ENCODE measurements around the gene PSIP1. TPM values are rescaled to one million over a fixed set of nuclear protein-coding genes. Genes with fewer than 3 reads are reported as not detected.

PSIP1 gene
- total and polyA plus RNA-seq, 4 donors = 14.8 to 75.1 (median 29.8) TPM

GRCh38 chr9:15468145-15468544 is 42.6 kb downstream of the PSIP1 start:
- TF ChIP-seq, protein P1, sequence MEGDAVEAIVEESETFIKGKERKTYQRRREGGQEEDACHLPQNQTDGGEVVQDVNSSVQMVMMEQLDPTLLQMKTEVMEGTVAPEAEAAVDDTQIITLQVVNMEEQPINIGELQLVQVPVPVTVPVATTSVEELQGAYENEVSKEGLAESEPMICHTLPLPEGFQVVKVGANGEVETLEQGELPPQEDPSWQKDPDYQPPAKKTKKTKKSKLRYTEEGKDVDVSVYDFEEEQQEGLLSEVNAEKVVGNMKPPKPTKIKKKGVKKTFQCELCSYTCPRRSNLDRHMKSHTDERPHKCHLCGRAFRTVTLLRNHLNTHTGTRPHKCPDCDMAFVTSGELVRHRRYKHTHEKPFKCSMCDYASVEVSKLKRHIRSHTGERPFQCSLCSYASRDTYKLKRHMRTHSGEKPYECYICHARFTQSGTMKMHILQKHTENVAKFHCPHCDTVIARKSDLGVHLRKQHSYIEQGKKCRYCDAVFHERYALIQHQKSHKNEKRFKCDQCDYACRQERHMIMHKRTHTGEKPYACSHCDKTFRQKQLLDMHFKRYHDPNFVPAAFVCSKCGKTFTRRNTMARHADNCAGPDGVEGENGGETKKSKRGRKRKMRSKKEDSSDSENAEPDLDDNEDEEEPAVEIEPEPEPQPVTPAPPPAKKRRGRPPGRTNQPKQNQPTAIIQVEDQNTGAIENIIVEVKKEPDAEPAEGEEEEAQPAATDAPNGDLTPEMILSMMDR (IDR thresholded peaks at IDR 0.05; ENCODE audit: control extremely low read depth, extremely low read depth) = no peak
- WGBS, 2 donors = 79 to 82% methylated on average over 3 of the region's 3 CpGs
- DNase-seq (no peak), ATAC-seq (ENCODE audit: insufficient read depth, low FRiP score) (no peak)
- no peaks in the 10 kb centered on the region for H3K9me3 ChIP-seq (ENCODE audit: control insufficient read depth in 4 of 4, insufficient read depth in 3 of 4, low read length in 3 of 4)
- no peaks in the 10 kb centered on the region for H3K4me1 ChIP-seq (ENCODE audit: control insufficient read depth in 5 of 5, insufficient read depth in 5 of 5, low read length in 5 of 5)
- no peaks in the 10 kb centered on the region for H3K27me3 ChIP-seq (ENCODE audit: control insufficient read depth in 3 of 3, insufficient read depth in 3 of 3, low read length in 2 of 3)
- H3K4me3 ChIP-seq = no peak overlapping the region
- H3K27ac ChIP-seq (ENCODE audit: low read depth in 1 of 2, low read length in 1 of 2) = no peak overlapping the region
- H3K36me3 ChIP-seq (ENCODE audit: control insufficient read depth in 4 of 4, insufficient read depth in 4 of 4, low read length in 4 of 4) = peaks cover 3 to 49% (median 24%) of the 10 kb centered on the region in 4 donors
- H3K9ac ChIP-seq (ENCODE audit: insufficient read depth in 1 of 2, low read length in 2 of 2) = no peak overlapping the region

DNA sequence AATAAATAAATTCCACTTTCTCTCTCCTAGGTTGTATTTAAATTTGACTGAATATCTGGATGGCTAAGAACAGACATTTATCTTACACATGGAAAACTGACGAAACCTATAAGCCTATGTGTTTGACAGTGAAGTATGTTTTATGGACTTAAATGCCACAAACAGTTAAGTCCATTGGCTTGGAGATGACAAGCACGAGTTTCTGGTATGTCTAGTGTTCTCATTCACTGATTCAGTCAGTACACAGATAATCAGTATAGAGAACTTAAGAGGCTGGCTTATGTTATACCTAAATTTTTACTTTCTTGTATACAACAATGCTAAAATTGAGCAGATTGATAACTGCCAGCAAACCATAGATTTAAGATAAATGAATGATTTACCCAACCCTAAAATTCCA is 49.2 kb downstream of the PSIP1 start:
- Histone ChIP-seq H3K27ac (ENCODE audit: low read depth in 1 of 2, low read length in 1 of 2) (no peak overlapping the region), H3K4me3 (no peak overlapping the region), H3K27me3 (ENCODE audit: control insufficient read depth in 3 of 3, insufficient read depth in 3 of 3, low read length in 2 of 3) (no peaks in the 10 kb centered on the region), H3K4me1 (ENCODE audit: control insufficient read depth in 5 of 5, insufficient read depth in 5 of 5, low read length in 5 of 5) (no peaks in the 10 kb centered on the region), H3K9me3 (ENCODE audit: control insufficient read depth in 4 of 4, insufficient read depth in 3 of 4, low read length in 3 of 4) (no peaks in the 10 kb centered on the region), H3K36me3 (ENCODE audit: control insufficient read depth in 4 of 4, insufficient read depth in 4 of 4, low read length in 4 of 4) (peaks cover 7 to 48% (median 27%) of the 10 kb centered on the region in 4 donors), H3K9ac (ENCODE audit: insufficient read depth in 1 of 2, low read length in 2 of 2) (no peak overlapping the region)
- ATAC-seq (ENCODE audit: insufficient read depth, low FRiP score) = no peak
- 71 to 85% methylated on average over 2 of the region's 2 CpGs for WGBS, 2 donors
- no peak for DNase-seq
- TF ChIP-seq, protein P1 (IDR thresholded peaks at IDR 0.05; ENCODE audit: control extremely low read depth, extremely low read depth) = no peak

- 96% methylated on average over 8 of the region's 8 CpGs for WGBS, 2 donors
- TF ChIP-seq, protein P1 (IDR thresholded peaks at IDR 0.05; ENCODE audit: control extremely low read depth, extremely low read depth) = no peak
- ATAC-seq (ENCODE audit: insufficient read depth, low FRiP score) (no peak), DNase-seq (no peak)
- Histone ChIP-seq H3K9me3 (ENCODE audit: control insufficient read depth in 4 of 4, insufficient read depth in 3 of 4, low read length in 3 of 4) (no peaks in the 10 kb centered on the region), H3K27ac (ENCODE audit: low read depth in 1 of 2, low read length in 1 of 2) (no peak overlapping the region), H3K27me3 (ENCODE audit: control insufficient read depth in 3 of 3, insufficient read depth in 3 of 3, low read length in 2 of 3) (no peaks in the 10 kb centered on the region), H3K9ac (ENCODE audit: insufficient read depth in 1 of 2, low read length in 2 of 2) (no peak overlapping the region), H3K4me3 (no peak overlapping the region), H3K4me1 (ENCODE audit: control insufficient read depth in 5 of 5, insufficient read depth in 5 of 5, low read length in 5 of 5) (no peaks in the 10 kb centered on the region), H3K36me3 (ENCODE audit: control insufficient read depth in 4 of 4, insufficient read depth in 4 of 4, low read length in 4 of 4) (peaks cover 6 to 48% (median 25%) of the 10 kb centered on the region in 4 donors)
Measured at GRCh38 chr9:15461056-15461455, 49.7 kb downstream of the PSIP1 start.

DNA sequence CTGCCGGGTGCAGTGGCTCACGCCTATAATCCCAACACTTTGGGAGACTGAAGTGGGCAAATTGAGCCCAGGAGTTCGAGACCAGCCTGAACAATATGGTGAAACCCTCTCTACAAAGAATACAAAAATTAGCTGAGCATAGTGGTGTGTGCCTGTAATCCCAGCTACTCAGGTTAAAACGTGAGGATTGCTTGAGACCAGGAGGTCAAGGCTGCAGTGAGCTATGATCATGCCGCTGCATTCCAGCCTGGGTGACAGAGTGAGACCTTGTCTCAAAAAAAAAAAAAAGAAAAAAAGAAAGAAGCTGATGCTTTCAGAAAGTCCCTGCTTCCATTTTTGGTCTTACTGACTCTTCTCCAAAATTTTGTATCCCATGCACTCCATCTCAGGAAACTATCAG is 56.8 kb downstream of the PSIP1 start:
- Histone ChIP-seq H3K36me3 (ENCODE audit: control insufficient read depth in 4 of 4, insufficient read depth in 4 of 4, low read length in 4 of 4) (peaks cover 16 to 52% (median 27%) of the 10 kb centered on the region in 4 donors), H3K9ac (ENCODE audit: insufficient read depth in 1 of 2, low read length in 2 of 2) (no peak overlapping the region), H3K9me3 (ENCODE audit: control insufficient read depth in 4 of 4, insufficient read depth in 3 of 4, low read length in 3 of 4) (no peaks in the 10 kb centered on the region), H3K4me1 (ENCODE audit: control insufficient read depth in 5 of 5, insufficient read depth in 5 of 5, low read length in 5 of 5) (no peaks in the 10 kb centered on the region), H3K27ac (ENCODE audit: low read depth in 1 of 2, low read length in 1 of 2) (no peak overlapping the region), H3K27me3 (ENCODE audit: control insufficient read depth in 3 of 3, insufficient read depth in 3 of 3, low read length in 2 of 3) (no peaks in the 10 kb centered on the region), H3K4me3 (no peak overlapping the region)
- TF ChIP-seq, protein P1 (IDR thresholded peaks at IDR 0.05; ENCODE audit: control extremely low read depth, extremely low read depth) = no peak
- WGBS, 2 donors = 94 to 97% methylated on average over 5 of the region's 5 CpGs
- ATAC-seq (ENCODE audit: insufficient read depth, low FRiP score) (no peak), DNase-seq (no peak)
